Keratinocyte (primary cell): ENCODE results near the gene PRR16. TPM values are rescaled to one million over a fixed set of nuclear protein-coding genes. Genes with fewer than 3 reads are reported as not detected.

Experiments
- DNase-seq: peaks from one replicate; pipeline ENCODE4 v3.0.0-alpha.2; 2011; ENCODE audit warnings: low read depth, missing footprints, low spot score
- FAIRE-seq: peaks from 2 replicates; lab custom pipeline; 2011; peaks lifted over from hg19 to GRCh38; lab: Jason Lieb, UNC
- H2AFZ ChIP-seq: 2 replicates; pipeline ENCODE4 v1.6.0; 2012; ENCODE audit warnings: low read length, control low read depth, inconsistent platforms; ENCODE audit not compliant: control insufficient read depth
- H3K27ac ChIP-seq: 2 replicates; pipeline ENCODE4 v1.5.1; 2011; ENCODE audit warnings: low read length; ENCODE audit not compliant: control insufficient read depth, insufficient read depth
- H3K27me3 ChIP-seq: 3 replicates; pipeline ENCODE4 v1.6.0; 2011; ENCODE audit warnings: low read length; ENCODE audit not compliant: control insufficient read depth, insufficient read depth; ENCODE audit errors: extremely low read depth
- H3K36me3 ChIP-seq, 2 experiments: 2 replicates in 1 of 2; 3 replicates in 1 of 2; pipeline ENCODE4 v1.5.1; 2011; ENCODE audit warnings: low read length in 2 of 2, mild to moderate bottlenecking in 1 of 2; ENCODE audit not compliant: control insufficient read depth in 2 of 2, insufficient read depth in 2 of 2; ENCODE audit errors: extremely low read depth in 1 of 2
- H3K4me1 ChIP-seq: 3 replicates; pipeline ENCODE4 v1.5.1; 2011; ENCODE audit warnings: low read length; ENCODE audit not compliant: control insufficient read depth, insufficient read depth; ENCODE audit errors: extremely low read depth
- H3K4me2 ChIP-seq: 3 replicates; pipeline ENCODE4 v1.6.0; 2011; ENCODE audit warnings: low read depth, low read length; ENCODE audit not compliant: control insufficient read depth, insufficient read depth; ENCODE audit errors: extremely low read depth
- H3K4me3 ChIP-seq, 3 experiments: fragments of 200-600 bp in 1 of 3; sonication (generic) in 1 of 3; 2 replicates in 2 of 3; 3 replicates in 1 of 3; pipeline ENCODE4 v1.5.1; 2011 to 2016; ENCODE audit warnings: low read length in 3 of 3, mild to moderate bottlenecking in 3 of 3, control low read depth in 2 of 3, inconsistent platforms in 1 of 3, low read depth in 1 of 3, mixed read lengths in 1 of 3, mixed run types in 1 of 3, moderate library complexity in 1 of 3; ENCODE audit not compliant: control insufficient read depth in 2 of 3, insufficient read depth in 2 of 3; ENCODE audit errors: extremely low read depth in 1 of 3
- H3K79me2 ChIP-seq: 2 replicates; pipeline ENCODE4 v1.6.0; 2012; ENCODE audit warnings: low read length; ENCODE audit not compliant: control insufficient read depth, insufficient read depth
- H3K9ac ChIP-seq: 3 replicates; pipeline ENCODE4 v1.6.0; 2011; ENCODE audit warnings: low read length; ENCODE audit not compliant: control insufficient read depth, insufficient read depth; ENCODE audit errors: extremely low read depth
- H3K9me1 ChIP-seq: 3 replicates; pipeline ENCODE4 v1.6.0; 2011; ENCODE audit warnings: low read length; ENCODE audit not compliant: control insufficient read depth, insufficient read depth; ENCODE audit errors: extremely low read depth
- H3K9me3 ChIP-seq: 2 replicates; pipeline ENCODE4 v1.5.1; 2012; ENCODE audit warnings: low read depth, low read length; ENCODE audit not compliant: control insufficient read depth
- H4K20me1 ChIP-seq: 3 replicates; pipeline ENCODE4 v1.6.0; 2011; ENCODE audit warnings: low read length; ENCODE audit not compliant: control insufficient read depth, insufficient read depth; ENCODE audit errors: extremely low read depth
- EZH2 ChIP-seq: IDR thresholded peaks from one replicate; pipeline ENCODE4 v1.6.1; 2012; ENCODE audit warnings: inconsistent platforms, mild to moderate bottlenecking, low read length, moderate library complexity
- dilution Hi-C: fragments of 300-500 bp; cut with MboI; formaldehyde crosslinking; loops from one replicate; pipeline ENCODE4 v1.7.0; 2020; ENCODE audit warnings: low sequenced_read_pairs; ENCODE audit not compliant: extremely low pct_ligation_motif_present
- polyA plus RNA-seq, 5 experiments: library from polyadenylated mRNA; depleted of rRNA in 3 of 5; stranded (reverse) in 3 of 5; stranded (forward) in 1 of 5; unstranded in 1 of 5; fragments of >200 nt; gene quantifications; 1 replicate in 1 of 5; 2 replicates in 3 of 5; 3 replicates in 1 of 5; pipeline versions ENCODE4 v1.2.1 to v1.2.3, GENCODE V29; 2011 to 2012; ENCODE audit warnings: missing spikeins in 2 of 5, low read depth in 1 of 5, low replicate concordance in 1 of 5
- TF ChIP-seq, protein P1 (sequence below), 3 experiments: IDR thresholded peaks in 1 of 3; conservative IDR thresholded peaks in 1 of 3; optimal IDR thresholded peaks in 1 of 3; 2 replicates in 2 of 3; 3 replicates in 1 of 3; pipeline versions ENCODE3 to v1.5.1; 2011; ENCODE audit warnings: low read length in 3 of 3, mild to moderate bottlenecking in 3 of 3, moderate library complexity in 2 of 3, control low read depth in 1 of 3, inconsistent platforms in 1 of 3; ENCODE audit not compliant: insufficient read depth in 2 of 3; ENCODE audit errors: extremely low read depth in 1 of 3

The PRR16 gene
- polyA plus RNA-seq, 1 donor (not counting 4 experiments of a cell fraction or from before 2014, with no cell fraction given), result 0.05 TPM

DNA sequence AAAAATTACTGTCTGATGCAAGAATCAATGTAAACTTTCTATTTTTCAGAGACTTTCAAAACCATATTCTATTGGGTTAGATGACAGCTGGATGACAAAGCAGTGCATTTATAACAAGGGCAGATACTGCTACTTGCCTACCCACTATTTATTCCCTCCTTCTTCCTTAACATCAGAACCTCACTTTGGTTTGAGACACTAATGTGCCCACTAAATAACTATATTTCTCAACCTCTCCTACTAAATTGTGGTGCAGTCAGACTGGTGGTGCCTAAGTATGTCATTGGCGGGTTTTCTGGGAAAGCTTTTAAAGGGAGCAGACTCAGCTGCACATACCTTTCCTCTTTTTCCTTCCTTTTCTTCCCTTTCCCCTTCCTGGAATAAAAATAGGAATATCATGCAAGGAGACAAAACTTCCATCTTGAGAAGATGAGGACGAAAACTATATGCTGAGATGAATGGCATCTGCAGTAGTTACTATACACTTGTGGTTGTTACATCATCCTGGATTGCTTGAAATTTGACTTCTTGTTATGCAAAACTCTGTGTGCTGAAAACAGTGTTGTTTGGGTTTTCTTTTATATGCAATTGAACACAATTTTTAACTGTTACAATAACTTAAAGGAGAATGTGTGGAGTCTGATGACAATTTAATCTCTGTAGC is 43.8 kb downstream of the PRR16 start:
- Histone ChIP-seq H3K79me2 (no peaks in the 10 kb centered on the region), H3K27ac (no peak overlapping the region), H2AFZ (no peak overlapping the region), H3K9me1 (no peaks in the 10 kb centered on the region), H3K27me3 (no peaks in the 10 kb centered on the region), H3K36me3 (no peaks in the 10 kb centered on the region), H3K4me1 (no peaks in the 10 kb centered on the region), H4K20me1 (no peaks in the 10 kb centered on the region), H3K9me3 (no peaks in the 10 kb centered on the region), H3K9ac (no peak overlapping the region), H3K4me2 (no peak overlapping the region), H3K4me3 (no peak overlapping the region)
- dilution Hi-C loops, result no loop called here
- TF ChIP-seq, protein P1, sequence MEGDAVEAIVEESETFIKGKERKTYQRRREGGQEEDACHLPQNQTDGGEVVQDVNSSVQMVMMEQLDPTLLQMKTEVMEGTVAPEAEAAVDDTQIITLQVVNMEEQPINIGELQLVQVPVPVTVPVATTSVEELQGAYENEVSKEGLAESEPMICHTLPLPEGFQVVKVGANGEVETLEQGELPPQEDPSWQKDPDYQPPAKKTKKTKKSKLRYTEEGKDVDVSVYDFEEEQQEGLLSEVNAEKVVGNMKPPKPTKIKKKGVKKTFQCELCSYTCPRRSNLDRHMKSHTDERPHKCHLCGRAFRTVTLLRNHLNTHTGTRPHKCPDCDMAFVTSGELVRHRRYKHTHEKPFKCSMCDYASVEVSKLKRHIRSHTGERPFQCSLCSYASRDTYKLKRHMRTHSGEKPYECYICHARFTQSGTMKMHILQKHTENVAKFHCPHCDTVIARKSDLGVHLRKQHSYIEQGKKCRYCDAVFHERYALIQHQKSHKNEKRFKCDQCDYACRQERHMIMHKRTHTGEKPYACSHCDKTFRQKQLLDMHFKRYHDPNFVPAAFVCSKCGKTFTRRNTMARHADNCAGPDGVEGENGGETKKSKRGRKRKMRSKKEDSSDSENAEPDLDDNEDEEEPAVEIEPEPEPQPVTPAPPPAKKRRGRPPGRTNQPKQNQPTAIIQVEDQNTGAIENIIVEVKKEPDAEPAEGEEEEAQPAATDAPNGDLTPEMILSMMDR (optimal IDR thresholded peaks at IDR 0.05 in 1 of 3, IDR thresholded peaks at IDR 0.05 in 1 of 3, conservative IDR thresholded peaks at IDR 0.05 in 1 of 3; ENCODE audit: extremely low read depth in 1 of 3, insufficient read depth in 2 of 3, low read length in 3 of 3), result no peak
- no peak for TF ChIP-seq EZH2
- FAIRE-seq (no peak), DNase-seq (no peak)

DNA sequence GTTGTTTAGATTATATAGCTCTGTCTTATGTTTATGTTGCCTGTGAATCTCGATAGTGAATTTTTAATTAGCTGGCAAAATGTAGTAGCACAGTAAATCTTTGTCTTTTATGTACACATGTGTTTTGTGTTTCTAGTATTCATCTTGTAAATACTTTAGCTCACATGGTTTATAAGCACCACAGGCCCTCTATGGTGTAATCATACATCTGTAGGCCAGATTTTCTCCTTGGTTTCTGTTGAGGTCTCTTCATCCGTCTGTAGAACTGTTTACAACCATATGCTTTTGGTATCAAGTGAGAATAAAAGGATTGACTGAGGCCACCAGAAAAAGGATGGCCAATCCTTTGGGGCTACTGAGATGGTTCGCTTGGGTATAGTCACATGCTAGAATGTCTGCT is 45.0 kb downstream of the PRR16 start:
- Histone ChIP-seq H3K4me2 (no peak overlapping the region), H3K27ac (no peak overlapping the region), H3K27me3 (no peaks in the 10 kb centered on the region), H3K79me2 (no peaks in the 10 kb centered on the region), H3K4me1 (no peaks in the 10 kb centered on the region), H3K4me3 (no peak overlapping the region), H3K9me3 (no peaks in the 10 kb centered on the region), H4K20me1 (no peaks in the 10 kb centered on the region), H3K9ac (no peak overlapping the region), H2AFZ (no peak overlapping the region), H3K9me1 (no peaks in the 10 kb centered on the region), H3K36me3 (no peaks in the 10 kb centered on the region)
- TF ChIP-seq, protein P1 (optimal IDR thresholded peaks at IDR 0.05 in 1 of 3, IDR thresholded peaks at IDR 0.05 in 1 of 3, conservative IDR thresholded peaks at IDR 0.05 in 1 of 3; ENCODE audit: extremely low read depth in 1 of 3, insufficient read depth in 2 of 3, low read length in 3 of 3), result no peak
- no peak for TF ChIP-seq EZH2
- dilution Hi-C loops, result no loop called here
- FAIRE-seq (no peak), DNase-seq (no peak)
